ENCODE measurements around the gene FANCG. TPM values are rescaled to one million over a fixed set of nuclear protein-coding genes. Genes with fewer than 3 reads are reported as not detected.

FANCG gene
- total RNA-seq, 1 donor from 2014 or later, result 9.7 TPM

- TF ChIP-seq CTCF (IDR thresholded peaks at IDR 0.05; ENCODE audit: insufficient read depth, low read length, severe bottlenecking), result no peak
- DNase-seq (ENCODE audit: low read depth) (no peak), FAIRE-seq (no peak)
- H3K27me3 ChIP-seq (ENCODE audit: control insufficient read depth, insufficient read depth, low read length), result no peaks in the 10 kb centered on the region
- no peak overlapping the region for H3K4me3 ChIP-seq (ENCODE audit: low read depth, low read length)
- peaks cover 4% of the 10 kb centered on the region for H3K36me3 ChIP-seq (ENCODE audit: control insufficient read depth, insufficient read depth, low read length)
Measured at GRCh38 chr9:35108461-35108860, 28.7 kb upstream of the FANCG start.

- FAIRE-seq (no peak), DNase-seq (ENCODE audit: low read depth) (no peak)
- H3K36me3 ChIP-seq (ENCODE audit: control insufficient read depth, insufficient read depth, low read length), result peaks cover 4% of the 10 kb centered on the region
Measured at GRCh38 chr9:35107297-35108290, 27.9 kb upstream of the FANCG start.

GRCh38 chr9:35106343-35106730 is 26.6 kb upstream of the FANCG start:
- no peak overlapping the region for H3K4me3 ChIP-seq (ENCODE audit: low read depth, low read length)
- H3K36me3 ChIP-seq (ENCODE audit: control insufficient read depth, insufficient read depth, low read length), result peaks cover 4% of the 10 kb centered on the region
- no peak for DNase-seq (ENCODE audit: low read depth)
- TF ChIP-seq CTCF (IDR thresholded peaks at IDR 0.05; ENCODE audit: insufficient read depth, low read length, severe bottlenecking), result no peak
- no peaks in the 10 kb centered on the region for H3K27me3 ChIP-seq (ENCODE audit: control insufficient read depth, insufficient read depth, low read length)
- no peak for FAIRE-seq

More at GRCh38 chr9:35107297-35108290, 27.9 kb upstream of the FANCG start:
- Histone ChIP-seq H3K4me3 (ENCODE audit: low read depth, low read length) (no peak overlapping the region), H3K27me3 (ENCODE audit: control insufficient read depth, insufficient read depth, low read length) (no peaks in the 10 kb centered on the region)
- no peak for TF ChIP-seq CTCF (IDR thresholded peaks at IDR 0.05; ENCODE audit: insufficient read depth, low read length, severe bottlenecking)

GRCh38 chr9:35105571-35106342 is 26.0 kb upstream of the FANCG start:
- H3K36me3 ChIP-seq (ENCODE audit: control insufficient read depth, insufficient read depth, low read length), result peaks cover 7% of the 10 kb centered on the region
- DNase-seq (ENCODE audit: low read depth) (no peak), FAIRE-seq (no peak)
- H3K4me3 ChIP-seq (ENCODE audit: low read depth, low read length), result no peak overlapping the region
- TF ChIP-seq CTCF (IDR thresholded peaks at IDR 0.05; ENCODE audit: insufficient read depth, low read length, severe bottlenecking), result no peak
- no peaks in the 10 kb centered on the region for H3K27me3 ChIP-seq (ENCODE audit: control insufficient read depth, insufficient read depth, low read length)

GRCh38 chr9:35105126-35105525 is 25.4 kb upstream of the FANCG start:
- DNase-seq (ENCODE audit: low read depth) (no peak), FAIRE-seq (no peak)
- H3K4me3 ChIP-seq (ENCODE audit: low read depth, low read length), result no peak overlapping the region
- TF ChIP-seq CTCF (IDR thresholded peaks at IDR 0.05; ENCODE audit: insufficient read depth, low read length, severe bottlenecking), result no peak
- peaks cover 12% of the 10 kb centered on the region for H3K36me3 ChIP-seq (ENCODE audit: control insufficient read depth, insufficient read depth, low read length)
- no peaks in the 10 kb centered on the region for H3K27me3 ChIP-seq (ENCODE audit: control insufficient read depth, insufficient read depth, low read length)
